ENCODE data around the gene ARHGAP26. TPM values are rescaled to one million over a fixed set of nuclear protein-coding genes. Genes with fewer than 3 reads are reported as not detected.

The ARHGAP26 gene
- total and polyA plus RNA-seq, 4 donors = 1.8 to 16.7 (median 4.1) TPM

- Histone ChIP-seq H3K36me3 (ENCODE audit: control insufficient read depth in 4 of 4, insufficient read depth in 3 of 4, low read depth in 1 of 4, low read length in 3 of 4) (no peaks in the 10 kb centered on the region), H3K4me3 (ENCODE audit: low read depth in 1 of 3, low read length in 3 of 3) (no peak overlapping the region), H3K4me1 (ENCODE audit: control insufficient read depth in 4 of 4, insufficient read depth in 4 of 4, low read length in 3 of 4) (peaks cover 10 to 27% (median 24%) of the 10 kb centered on the region in 4 donors), H3K9ac (ENCODE audit: low read depth in 1 of 2, low read length in 2 of 2) (peak overlapping the region in 1 of 2 donors; percentile 20), H3K27ac (ENCODE audit: low read depth in 1 of 2, low read length in 2 of 2) (peak overlapping the region; percentile 33 to 66), H3K9me3 (ENCODE audit: control insufficient read depth in 4 of 4, low read length in 3 of 4) (no peaks in the 10 kb centered on the region), H3K27me3 (ENCODE audit: control insufficient read depth in 4 of 4, insufficient read depth in 4 of 4, low read length in 3 of 4) (no peaks in the 10 kb centered on the region)
- whole genome bisulfite sequencing = 23% methylated on average over 3 of the region's 3 CpGs
- no peak for DNase-seq (ENCODE audit: low spot score)
- TF ChIP-seq REST (IDR thresholded peaks at IDR 0.05) (no peak), TAF1 (conservative IDR thresholded peaks at IDR 0.05) (no peak), ZBTB33 (IDR thresholded peaks at IDR 0.05) (no peak), ATF3 (IDR thresholded peaks at IDR 0.05) (no peak), FOXA1 (IDR thresholded peaks at IDR 0.05) (no peak), EGR1 (IDR thresholded peaks at IDR 0.05; ENCODE audit: low read depth in 2 of 2) (peak in 1 of 2 donors; percentile 11), JUND (IDR thresholded peaks at IDR 0.05) (no peak), SP1 (IDR thresholded peaks at IDR 0.05) (peak; percentile 51), CTCF (IDR thresholded peaks at IDR 0.05; ENCODE audit: low read depth, low read length, missing input control) (no peak), HNF4G (IDR thresholded peaks at IDR 0.05) (no peak), MAX (IDR thresholded peaks at IDR 0.05) (no peak), GABPA (IDR thresholded peaks at IDR 0.05 in 1 of 2, conservative IDR thresholded peaks at IDR 0.05 in 1 of 2) (no peak), FOXA2 (IDR thresholded peaks at IDR 0.05) (peak; percentile 6), RXRA (IDR thresholded peaks at IDR 0.05) (peak; percentile 12 to 38), YY1 (IDR thresholded peaks at IDR 0.05) (peak; percentile 58), NR2F2 (IDR thresholded peaks at IDR 0.05) (peak; percentile 38), HNF4A (conservative IDR thresholded peaks at IDR 0.05) (peak in 1 of 2 donors; percentile 65), RAD21 (IDR thresholded peaks at IDR 0.05) (peak; percentile 48 to 55)
Observed at GRCh38 chr5:143108498-143109128, 338.4 kb downstream of the ARHGAP26 start.

All from liver (tissue), 9 donors.